Prostate gland (tissue), 2 donors: ENCODE data around the gene RGS3. TPM values are rescaled to one million over a fixed set of nuclear protein-coding genes. Genes with fewer than 3 reads are reported as not detected.

Experiments used
- DNase-seq: peaks from one replicate; pipeline ENCODE4 v3.0.0-alpha.2; 2019; ENCODE audit warnings: low spot score
- H3K27ac ChIP-seq, 2 donors: fragments of 200-600 bp; sonication (generic); 2 replicates each; pipeline ENCODE4 v1.5.1; 2017 to 2019
- H3K27me3 ChIP-seq: fragments of 200-600 bp; sonication (generic); replicated peaks from 2 replicates; pipeline ENCODE4 v1.5.1; 2019; ENCODE audit not compliant: insufficient read depth
- H3K36me3 ChIP-seq, 2 donors: fragments of 200-600 bp; sonication (generic); 1 replicate in 1 of 2; 2 replicates in 1 of 2; pipeline versions ENCODE4 v1.5.1 to v1.8.1; 2017 to 2019
- H3K4me1 ChIP-seq: fragments of 200-600 bp; sonication (generic); replicated peaks from 2 replicates; pipeline ENCODE4 v1.5.1; 2019
- H3K4me3 ChIP-seq, 2 donors: fragments of 200-600 bp; sonication (generic); 2 replicates each; pipeline ENCODE4 v1.5.1; 2017 to 2019
- H3K9me3 ChIP-seq: fragments of 200-600 bp; sonication (generic); 2 replicates; pipeline ENCODE4 v1.5.1; 2017
- CTCF ChIP-seq, 4 experiments: fragments of 200-600 bp in 2 of 4; fragments of 450-650 bp in 2 of 4; sonication (generic) in 2 of 4; IDR thresholded peaks; 1 replicate in 3 of 4; 2 replicates in 1 of 4; pipeline ENCODE4 v1.5.1; 2016 to 2019; ENCODE audit warnings: antibody characterized with exemption in 4 of 4, mild to moderate bottlenecking in 2 of 4, moderate library complexity in 2 of 4
- POLR2A ChIP-seq: fragments of 450-650 bp; IDR thresholded peaks from one replicate; pipeline ENCODE4 v1.6.1; 2016; ENCODE audit warnings: antibody characterized with exemption, mild to moderate bottlenecking
- POLR2AphosphoS5 ChIP-seq: sonication (generic); formaldehyde crosslinking; IDR thresholded peaks from one replicate; pipeline ENCODE4 v1.6.1; 2017; ENCODE audit warnings: antibody characterized with exemption
- WGBS: methylation state at CpG from one replicate; pipeline ENCODE4 v1.1.5; 2018; 5-methylcytosine and 5-hydroxymethylcytosine counted together
- intact Hi-C: fragments of 100-400 bp; cut with DNase I; formaldehyde crosslinking; loops from one replicate; pipeline ENCODE4 v1.14.2; 2022
- total RNA-seq, 2 donors: library from RNA; depleted of rRNA; stranded (reverse); fragments of >200 nt; gene quantifications; one replicate each; pipeline ENCODE4 v1.1.0, GENCODE V29; 2016

RGS3 gene
- total RNA-seq, 2 donors from 2014 or later: 26.5 to 98.9 TPM

GRCh38 chr9:113467183-113467582 is 3.7 kb downstream of the RGS3 start:
- WGBS: 98% methylated on average over 2 of the region's 2 CpGs
- no peak for TF ChIP-seq POLR2A
- TF ChIP-seq CTCF (IDR thresholded peaks at IDR 0.05): no peak
- no peak for TF ChIP-seq POLR2AphosphoS5
- H3K27ac ChIP-seq: no peak overlapping the region
- no peak for DNase-seq
- H3K4me1 ChIP-seq: no peaks in the 10 kb centered on the region
- no peaks in the 10 kb centered on the region for H3K36me3 ChIP-seq
- H3K27me3 ChIP-seq: no peaks in the 10 kb centered on the region
- H3K4me3 ChIP-seq: no peak overlapping the region
- H3K9me3 ChIP-seq: no peaks in the 10 kb centered on the region
- intact Hi-C loops: no loop called here

DNA sequence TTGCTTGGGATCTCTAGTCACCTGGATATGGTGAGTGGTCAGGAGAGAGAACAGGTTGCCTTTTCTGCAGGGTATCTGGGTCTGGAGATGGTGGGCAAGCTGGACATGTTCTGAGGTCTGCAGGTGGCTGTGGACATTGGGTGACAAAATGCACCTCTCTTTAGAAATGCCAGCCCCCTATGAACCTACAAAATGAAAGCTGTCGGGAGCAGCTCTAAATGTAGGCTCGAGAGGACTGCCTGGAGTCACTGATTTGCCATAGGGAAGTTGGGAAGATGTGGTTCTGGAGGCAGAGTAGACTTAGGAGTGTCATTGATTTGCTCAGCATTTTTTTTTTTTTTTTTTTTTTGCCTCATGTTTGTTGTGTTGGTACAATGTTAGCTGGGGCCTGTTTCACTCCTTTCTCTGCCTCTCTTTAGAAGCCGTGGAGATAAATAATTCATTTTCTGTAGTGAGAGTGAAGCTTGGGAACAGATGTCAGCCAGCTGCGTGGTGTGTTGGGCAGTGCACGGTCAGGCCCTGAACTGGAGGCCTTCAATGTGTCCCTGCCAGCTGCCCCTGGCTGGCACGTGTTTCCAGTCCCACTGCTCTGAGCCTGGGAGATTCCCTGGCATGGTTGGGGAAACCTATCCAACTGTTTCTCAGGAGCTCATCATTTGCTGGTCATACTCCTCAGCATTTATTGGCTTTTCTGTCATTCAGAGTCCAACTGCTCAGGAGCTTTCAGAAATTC is 5.4 kb downstream of the RGS3 start:
- Histone ChIP-seq H3K27me3 (no peaks in the 10 kb centered on the region), H3K4me3 (no peak overlapping the region), H3K27ac (no peak overlapping the region), H3K36me3 (no peaks in the 10 kb centered on the region), H3K9me3 (no peaks in the 10 kb centered on the region), H3K4me1 (no peaks in the 10 kb centered on the region)
- intact Hi-C loops: no loop called here
- DNase-seq: no peak
- TF ChIP-seq POLR2AphosphoS5 (no peak), CTCF (IDR thresholded peaks at IDR 0.05) (no peak), POLR2A (no peak)
- WGBS: 66% methylated on average over 6 of the region's 6 CpGs

GRCh38 chr9:113471143-113471542 is 7.6 kb downstream of the RGS3 start:
- no peak for DNase-seq
- Histone ChIP-seq H3K9me3 (no peaks in the 10 kb centered on the region), H3K27me3 (no peaks in the 10 kb centered on the region), H3K4me3 (no peak overlapping the region), H3K4me1 (no peaks in the 10 kb centered on the region), H3K36me3 (no peaks in the 10 kb centered on the region), H3K27ac (no peak overlapping the region)
- WGBS: 83% methylated on average over 1 of the region's 1 CpG
- TF ChIP-seq CTCF (IDR thresholded peaks at IDR 0.05) (no peak), POLR2AphosphoS5 (no peak), POLR2A (no peak)
- intact Hi-C loops: no loop called here

DNA sequence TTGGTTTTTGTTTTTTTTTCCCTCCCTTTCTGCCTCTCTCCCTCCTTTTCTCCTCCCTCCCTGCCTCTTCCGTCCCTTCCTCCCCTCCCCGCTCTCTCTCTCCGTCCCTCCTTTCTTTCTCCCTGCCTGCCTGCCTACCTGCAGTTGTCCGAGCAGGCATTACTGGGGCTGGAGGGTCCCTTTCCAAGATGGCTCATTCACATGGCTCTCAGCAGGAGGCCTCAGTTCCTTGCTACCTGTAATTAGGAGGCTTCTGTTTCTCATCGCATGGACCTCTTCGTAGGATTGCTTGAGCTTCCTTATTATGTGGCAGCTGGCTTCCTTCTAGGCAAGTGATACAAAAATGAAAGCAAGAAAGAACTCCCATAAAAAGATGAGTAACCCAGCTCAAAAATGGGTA is 8.0 kb downstream of the RGS3 start:
- Histone ChIP-seq H3K36me3 (no peaks in the 10 kb centered on the region), H3K27ac (no peak overlapping the region), H3K4me1 (no peaks in the 10 kb centered on the region), H3K27me3 (no peaks in the 10 kb centered on the region), H3K4me3 (no peak overlapping the region), H3K9me3 (no peaks in the 10 kb centered on the region)
- no peak for DNase-seq
- intact Hi-C loops: no loop called here
- TF ChIP-seq POLR2A: no peak
- TF ChIP-seq POLR2AphosphoS5: no peak
- TF ChIP-seq CTCF (IDR thresholded peaks at IDR 0.05): no peak
- WGBS: 88% methylated on average over 6 of the region's 6 CpGs

GRCh38 chr9:113472199-113472598 is 8.7 kb downstream of the RGS3 start:
- 98% methylated on average over 5 of the region's 5 CpGs for WGBS
- no peak for DNase-seq
- Histone ChIP-seq H3K27me3 (no peaks in the 10 kb centered on the region), H3K27ac (no peak overlapping the region), H3K4me3 (no peak overlapping the region), H3K9me3 (no peaks in the 10 kb centered on the region), H3K4me1 (no peaks in the 10 kb centered on the region), H3K36me3 (no peaks in the 10 kb centered on the region)
- intact Hi-C loops: no loop called here
- no peak for TF ChIP-seq POLR2A
